Kidney tubule cell (primary cell): ENCODE data around the gene FAM124B.

Source experiments
- DNase-seq: peaks from one replicate; pipeline ENCODE4 v3.0.0-alpha.2; 2018; ENCODE audit warnings: low spot score

Gene FAM124B

DNA sequence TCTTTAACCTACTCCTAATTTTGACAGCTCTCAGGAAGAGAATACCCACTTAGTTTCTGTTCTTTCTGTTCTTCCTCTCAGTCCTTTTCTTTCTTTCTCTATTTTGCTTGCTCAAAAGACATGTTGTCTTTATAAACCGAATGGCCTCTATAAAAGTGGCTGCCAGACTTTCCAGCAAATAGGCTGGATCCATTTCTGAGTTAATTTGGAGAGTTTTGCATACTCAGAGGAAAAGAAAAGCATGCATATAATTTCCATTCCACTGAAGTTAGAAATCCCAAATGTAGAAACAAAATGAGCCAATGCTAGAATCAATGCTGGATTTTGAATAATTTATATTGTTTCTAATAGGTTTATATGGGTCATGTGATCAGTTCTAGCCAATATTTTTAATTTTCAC lies 65.9 kb downstream of the FAM124B start:
- DNase-seq = no peak

GRCh38 chr2:224334726-224335125 lies 67.2 kb downstream of the FAM124B start:
- DNase-seq = no peak

- no peak for DNase-seq
These were observed 68.0 kb downstream of the FAM124B start for GRCh38 chr2:224333726-224334482.

DNA sequence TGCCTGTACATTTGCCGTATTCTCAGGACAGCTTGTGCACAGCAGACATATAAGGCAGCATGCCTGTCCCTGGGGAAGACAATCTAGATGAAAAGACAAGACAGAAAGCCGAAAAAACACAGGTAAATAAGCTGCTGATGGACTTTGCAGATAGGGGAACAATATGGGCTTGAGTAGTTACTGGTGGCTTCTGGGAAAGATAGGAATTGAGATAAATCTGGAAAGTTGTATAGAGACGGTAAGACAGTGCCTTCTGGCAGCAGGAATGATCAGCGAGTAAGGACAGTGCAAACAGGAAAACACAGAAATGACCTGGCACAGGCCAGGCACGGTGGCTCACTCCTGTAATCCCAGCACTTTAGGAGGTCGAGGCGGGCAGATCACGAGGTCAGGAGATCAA lies 70.2 kb downstream of the FAM124B start:
- no peak for DNase-seq

DNA sequence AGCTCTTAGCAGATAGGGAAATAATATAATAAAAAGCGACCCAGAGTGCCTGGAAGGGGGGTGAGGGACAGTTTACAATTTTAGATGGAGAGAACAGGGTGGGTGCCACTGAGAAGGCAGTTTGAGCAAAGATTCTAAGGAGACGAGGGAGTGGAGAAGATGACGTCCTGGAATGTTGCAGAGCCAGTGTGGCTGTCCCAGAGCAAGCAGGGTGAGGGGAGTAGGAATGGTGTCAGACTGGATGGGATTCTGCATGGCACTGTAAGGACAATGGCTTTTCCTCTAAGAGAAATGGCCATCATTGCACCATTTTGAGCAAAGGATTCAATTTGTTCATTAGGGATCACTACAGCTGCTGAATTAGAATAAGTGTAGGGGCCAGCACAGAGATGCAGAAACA lies 73.1 kb downstream of the FAM124B start:
- DNase-seq = no peak
